H1 (cell line): Measurements from ENCODE around the gene RHOH. TPM values are rescaled to one million over a fixed set of nuclear protein-coding genes. Genes with fewer than 3 reads are reported as not detected.

Experiments
- CTCF ChIA-PET: fragments of 300-600 bp; sonication (Branson Sonifier 250); formaldehyde crosslinking; loops from one replicate; lab custom pipeline; 2021; ENCODE audit not compliant: partially characterized antibody; lab: Charles Lee
- POLR2A ChIA-PET: fragments of 300-600 bp; sonication (Branson Sonifier 250); formaldehyde crosslinking; loops from one replicate; lab custom pipeline; 2021; ENCODE audit warnings: inconsistent platforms; ENCODE audit not compliant: partially characterized antibody; lab: Charles Lee
- DNase-seq, 2 experiments: peaks; one replicate each; pipeline versions ENCODE4 v3.0.0 to v3.0.0-alpha.2; 2010 to 2022; ENCODE audit warnings: low spot score in 2 of 2, low read depth in 1 of 2, mixed read lengths in 1 of 2
- FAIRE-seq: peaks from 2 replicates; lab custom pipeline; 2011; peaks lifted over from hg19 to GRCh38; lab: Jason Lieb, UNC
- H2AFZ ChIP-seq: 2 replicates; pipeline ENCODE4 v1.8.1; 2012; ENCODE audit warnings: low read length, inconsistent platforms
- H2AK5ac ChIP-seq: 2 replicates; pipeline ENCODE4 v1.6.1; 2013; ENCODE audit warnings: low read depth, low read length
- H2BK120ac ChIP-seq: replicated peaks from 2 replicates; pipeline ENCODE3; 2013; ENCODE audit warnings: low read depth, low read length, inconsistent platforms
- H2BK12ac ChIP-seq: 2 replicates; pipeline ENCODE4 v1.6.1; 2013; ENCODE audit warnings: low read depth, low read length
- H2BK15ac ChIP-seq: 2 replicates; pipeline ENCODE4 v1.6.1; 2013; ENCODE audit warnings: low read length
- H2BK20ac ChIP-seq: 2 replicates; pipeline ENCODE4 v1.6.1; 2013; ENCODE audit warnings: low read length
- H2BK5ac ChIP-seq: 2 replicates; pipeline ENCODE4 v1.6.1; 2013; ENCODE audit warnings: low read depth, low read length
- H3K14ac ChIP-seq: 2 replicates; pipeline ENCODE4 v1.6.1; 2013; ENCODE audit warnings: inconsistent platforms; ENCODE audit not compliant: insufficient read length
- H3K18ac ChIP-seq: 2 replicates; pipeline ENCODE4 v1.6.1; 2013; ENCODE audit warnings: low read length; ENCODE audit errors: extremely low read depth
- H3K23ac ChIP-seq: 2 replicates; pipeline ENCODE4 v1.6.1; 2013; ENCODE audit warnings: inconsistent platforms; ENCODE audit not compliant: insufficient read length
- H3K23me2 ChIP-seq: 2 replicates; pipeline ENCODE4 v1.6.1; 2013; ENCODE audit warnings: low read depth, low read length
- H3K27ac ChIP-seq: 2 replicates; pipeline ENCODE4 v1.6.1; 2011; ENCODE audit warnings: low read depth, low read length, inconsistent platforms
- H3K27me3 ChIP-seq, 4 experiments: replicated peaks in 1 of 4; 1 replicate in 1 of 4; 2 replicates in 3 of 4; pipeline versions ENCODE4 v1.6.1 to v1.8.1; 2011 to 2013; ENCODE audit warnings: low read length in 3 of 4, mild to moderate bottlenecking in 3 of 4, inconsistent platforms in 2 of 4, mixed read lengths in 2 of 4, moderate library complexity in 1 of 4; ENCODE audit not compliant: control insufficient read depth in 3 of 4, insufficient read depth in 3 of 4; ENCODE audit errors: extremely low read depth in 1 of 4
- H3K36me3 ChIP-seq, 4 experiments: 2 replicates each; pipeline versions ENCODE4 v1.6.1 to v1.8.1; 2011 to 2013; ENCODE audit warnings: mild to moderate bottlenecking in 4 of 4, low read length in 3 of 4, moderate library complexity in 2 of 4, control low read depth in 1 of 4, inconsistent platforms in 1 of 4; ENCODE audit not compliant: insufficient read depth in 4 of 4, control insufficient read depth in 2 of 4
- H3K4ac ChIP-seq: replicated peaks from 2 replicates; pipeline ENCODE3; 2013; ENCODE audit warnings: low read length, low read depth, mixed read lengths, inconsistent platforms; ENCODE audit not compliant: insufficient read length
- H3K4me1 ChIP-seq, 4 experiments: replicated peaks in 1 of 4; 1 replicate in 1 of 4; 2 replicates in 3 of 4; pipeline versions ENCODE4 v1.6.1 to v1.8.1; 2011 to 2013; ENCODE audit warnings: low read length in 3 of 4, inconsistent platforms in 2 of 4, mixed read lengths in 1 of 4; ENCODE audit not compliant: insufficient read depth in 4 of 4, control insufficient read depth in 3 of 4
- H3K4me2 ChIP-seq, 2 experiments: 2 replicates each; pipeline versions ENCODE4 v1.6.1 to v1.8.1; 2011 to 2013; ENCODE audit warnings: low read depth in 2 of 2, low read length in 2 of 2, control low read depth in 1 of 2, inconsistent platforms in 1 of 2, mild to moderate bottlenecking in 1 of 2; ENCODE audit not compliant: insufficient read depth in 1 of 2
- H3K4me3 ChIP-seq, 4 experiments: fragments of 200-600, 300-600 bp in 1 of 4; sonication (generic), shearing (Covaris generic), sonication (Bioruptor Twin) in 1 of 4; 2 replicates each; pipeline versions ENCODE4 v1.5.1 to v1.8.1; 2011 to 2016; ENCODE audit warnings: low read length in 4 of 4, low read depth in 3 of 4, control low read depth in 2 of 4, inconsistent platforms in 2 of 4, mild to moderate bottlenecking in 2 of 4, mixed read lengths in 1 of 4, moderate library complexity in 1 of 4; ENCODE audit not compliant: insufficient read depth in 2 of 4; ENCODE audit errors: extremely low read depth in 1 of 4
- H3K56ac ChIP-seq: replicated peaks from 2 replicates; pipeline ENCODE3; 2013; ENCODE audit warnings: low read depth, mild to moderate bottlenecking, mixed read lengths, low read length, inconsistent platforms; ENCODE audit not compliant: insufficient read length
- H3K79me1 ChIP-seq: 2 replicates; pipeline ENCODE4 v1.6.1; 2013; ENCODE audit warnings: low read depth, low read length, control low read depth
- H3K79me2 ChIP-seq, 2 experiments: 2 replicates each; pipeline versions ENCODE4 v1.6.1 to v1.8.1; 2012 to 2013; ENCODE audit warnings: low read length in 2 of 2, mild to moderate bottlenecking in 2 of 2, inconsistent platforms in 1 of 2; ENCODE audit not compliant: insufficient read depth in 2 of 2, control insufficient read depth in 1 of 2
- H3K9ac ChIP-seq, 4 experiments: replicated peaks in 1 of 4; 1 replicate in 1 of 4; 2 replicates in 3 of 4; pipeline versions ENCODE4 v1.6.1 to v1.8.1; 2011 to 2013; ENCODE audit warnings: low read depth in 3 of 4, low read length in 3 of 4, control low read depth in 2 of 4, mild to moderate bottlenecking in 2 of 4, moderate library complexity in 2 of 4, inconsistent platforms in 1 of 4; ENCODE audit errors: extremely low read depth in 1 of 4
- H3K9me3 ChIP-seq, 2 experiments: 2 replicates each; pipeline versions ENCODE4 v1.6.1 to v1.8.1; 2012 to 2013; ENCODE audit warnings: mild to moderate bottlenecking in 2 of 2, moderate library complexity in 2 of 2, control low read depth in 1 of 2, inconsistent platforms in 1 of 2, low read depth in 1 of 2, low read length in 1 of 2, mixed read lengths in 1 of 2; ENCODE audit not compliant: insufficient read depth in 2 of 2
- H4K20me1 ChIP-seq, 2 experiments: replicated peaks in 1 of 2; 2 replicates each; pipeline versions ENCODE3 to v1.8.1; 2011 to 2013; ENCODE audit warnings: inconsistent platforms in 2 of 2, low read length in 2 of 2, mild to moderate bottlenecking in 1 of 2; ENCODE audit not compliant: insufficient read depth in 2 of 2, control insufficient read depth in 1 of 2
- H4K5ac ChIP-seq: 2 replicates; pipeline ENCODE4 v1.6.1; 2013; ENCODE audit warnings: low read length, low read depth, mixed read lengths, inconsistent platforms; ENCODE audit not compliant: insufficient read length
- H4K8ac ChIP-seq: 2 replicates; pipeline ENCODE4 v1.8.0; 2013; ENCODE audit warnings: mild to moderate bottlenecking, moderate library complexity, low read length, inconsistent platforms; ENCODE audit not compliant: insufficient read depth; ENCODE audit errors: extremely low read depth
- H4K91ac ChIP-seq: replicated peaks from 2 replicates; pipeline ENCODE3; 2013; ENCODE audit warnings: low read length, mixed read lengths, inconsistent platforms; ENCODE audit not compliant: insufficient read length
- ATF3 ChIP-seq: IDR thresholded peaks from 2 replicates; pipeline ENCODE4 v1.6.1; 2011; ENCODE audit warnings: low read depth, mild to moderate bottlenecking, low read length; ENCODE audit not compliant: insufficient read depth
- CHD1 ChIP-seq: IDR thresholded peaks from 2 replicates; pipeline ENCODE4 v1.6.1; 2012; ENCODE audit warnings: low read depth, low read length, improper control_type of control experiment
- CTBP2 ChIP-seq: IDR thresholded peaks from 2 replicates; pipeline ENCODE4 v1.7.0; 2011; ENCODE audit warnings: borderline replicate concordance, mild to moderate bottlenecking, moderate library complexity, mixed read lengths, low read length; ENCODE audit not compliant: insufficient read depth, insufficient read length
- SIN3A ChIP-seq, 2 experiments: IDR thresholded peaks in 1 of 2; conservative IDR thresholded peaks in 1 of 2; 2 replicates each; pipeline ENCODE4 v1.6.1; 2011 to 2012; ENCODE audit warnings: low read length in 2 of 2, improper control_type of control experiment in 1 of 2, low read depth in 1 of 2, mild to moderate bottlenecking in 1 of 2
- SP4 ChIP-seq: IDR thresholded peaks from 2 replicates; pipeline ENCODE4 v1.6.1; 2012; ENCODE audit warnings: low read length, inconsistent platforms
- TAF7 ChIP-seq: optimal IDR thresholded peaks from 2 replicates; pipeline ENCODE3; 2011; ENCODE audit warnings: low read depth, mild to moderate bottlenecking, inconsistent platforms, low read length, moderate library complexity, borderline replicate concordance
- TEAD4 ChIP-seq: IDR thresholded peaks from 2 replicates; pipeline ENCODE4 v1.6.1; 2012; ENCODE audit warnings: low read depth, low read length, inconsistent platforms, mixed read lengths
- WGBS, 2 experiments: shearing (Covaris generic) in 1 of 2; methylation state at CpG; one replicate each; pipeline versions ENCODE4 v1.1.6 to v1.1.7; 2013 to 2015; ENCODE audit warnings: low lambda C conversion rate in 2 of 2, mixed read lengths in 2 of 2, inconsistent platforms in 1 of 2, low coverage in 1 of 2, missing lambda C conversion rate in 1 of 2; ENCODE audit not compliant: insufficient replicate concordance in 2 of 2, insufficient coverage in 1 of 2, insufficient read length in 1 of 2; ENCODE audit errors: extremely low coverage in 1 of 2, missing lambda C conversion rate in 1 of 2; 5-methylcytosine and 5-hydroxymethylcytosine counted together
- polyA plus RNA-seq, 7 experiments: library from polyadenylated mRNA; depleted of rRNA in 3 of 7; stranded (reverse) in 5 of 7; unstranded in 2 of 7; fragments of >200 nt in 5 of 7; fragments of 200-250 nt in 2 of 7; gene quantifications; 1 replicate in 5 of 7; 2 replicates in 1 of 7; 4 replicates in 1 of 7; pipeline versions ENCODE4 v1.2.1 to v1.2.3, GENCODE V29; 2011 to 2013; ENCODE audit warnings: missing spikeins in 2 of 7, mixed read lengths in 2 of 7
- total RNA-seq: library from RNA; stranded (reverse); fragmentation: NEBNext Ultra II Directional; extraction: Animal tissue kit (Norgen Biotek cat#: 25700); gene quantifications from 2 replicates; pipeline ENCODE4 v1.2.1, GENCODE V29; 2021

Gene RHOH
- total and polyA plus RNA-seq, 2 of the 8 experiments (the other 6 are each of a cell fraction or from before 2014, with no cell fraction given), result 5.9 to 6.9 TPM

- no peaks in the 10 kb centered on the region for H3K79me1 ChIP-seq
- H3K4me1 ChIP-seq, result peaks cover 2 to 17% (median 9%) of the 10 kb centered on the region in 4 experiments; a peak in 6 of 7 replicates
- H3K9ac ChIP-seq, result no peak overlapping the region
- H3K4me3 ChIP-seq, result no peak overlapping the region
- no peak overlapping the region for H4K91ac ChIP-seq
- H3K36me3 ChIP-seq, result no peaks in the 10 kb centered on the region
- DNase-seq, result no peak
- H2BK120ac ChIP-seq, result no peak overlapping the region
- no peak overlapping the region for H2AK5ac ChIP-seq
- no peak overlapping the region; the same call in 1 of the 2 replicates for H2BK15ac ChIP-seq
- no peaks in the 10 kb centered on the region for H3K27me3 ChIP-seq
- no peaks in the 10 kb centered on the region for H3K9me3 ChIP-seq
- no peak overlapping the region for H2BK20ac ChIP-seq
- POLR2A ChIA-PET, result no interaction called here
- H3K4ac ChIP-seq, result no peak overlapping the region
- no peak overlapping the region for H3K27ac ChIP-seq
- no peak overlapping the region for H2BK5ac ChIP-seq
- no peaks in the 10 kb centered on the region for H4K20me1 ChIP-seq
- FAIRE-seq, result no peak
- H3K14ac ChIP-seq, result no peak overlapping the region
- H2AFZ ChIP-seq, result no peak overlapping the region
- TF ChIP-seq SIN3A (conservative IDR thresholded peaks at IDR 0.05 in 1 of 2, IDR thresholded peaks at IDR 0.05 in 1 of 2; ENCODE audit: low read depth in 1 of 2, low read length in 2 of 2) (no peak), CTBP2 (no peak), CHD1 (no peak), TEAD4 (no peak), TAF7 (no peak), ATF3 (no peak), SP4 (no peak)
- TF ChIP-seq, all 59 proteins: peak for 0
- Histone ChIP-seq H4K8ac (no peak overlapping the region), H4K5ac (no peak overlapping the region), H3K4me2 (no peak overlapping the region), H2BK12ac (no peak overlapping the region), H3K79me2 (peaks cover 0 to 23% of the 10 kb centered on the region in 2 experiments; a peak in 1 of 4 replicates), H3K23me2 (no peaks in the 10 kb centered on the region; the same call in 1 of the 2 replicates), H3K23ac (no peak overlapping the region), H3K18ac (no peak overlapping the region), H3K56ac (no peak overlapping the region)
- CTCF ChIA-PET, result no interaction called here
- 94% methylated on average over 3 of the region's 3 CpGs; no CpG with 5 or more reads in 1 of the 2 experiments for WGBS, 2 experiments
Observed at GRCh38 chr4:40202474-40202873, 5.6 kb downstream of the RHOH start.
